BLaER1 (cell line): ENCODE results near the gene ALDOA.

Experiments used
- H3K27ac ChIP-seq: shearing (Covaris generic); formaldehyde crosslinking; 2 replicates; pipeline ENCODE4 v1.8.1; 2022
- H3K27me3 ChIP-seq: shearing (Covaris generic); formaldehyde crosslinking; 2 replicates; pipeline ENCODE4 v1.8.1; 2022
- H3K36me3 ChIP-seq: shearing (Covaris generic); formaldehyde crosslinking; 2 replicates; pipeline ENCODE4 v1.8.1; 2022
- H3K4me1 ChIP-seq: shearing (Covaris generic); formaldehyde crosslinking; 2 replicates; pipeline ENCODE4 v1.8.1; 2022
- H3K4me2 ChIP-seq: shearing (Covaris generic); formaldehyde crosslinking; 2 replicates; pipeline ENCODE4 v1.8.1; 2022
- H3K4me3 ChIP-seq: shearing (Covaris generic); formaldehyde crosslinking; 2 replicates; pipeline ENCODE4 v1.8.1; 2022
- H3K9ac ChIP-seq: shearing (Covaris generic); formaldehyde crosslinking; 2 replicates; pipeline ENCODE4 v1.8.1; 2022
- H3K9me3 ChIP-seq: shearing (Covaris generic); formaldehyde crosslinking; 2 replicates; pipeline ENCODE4 v1.8.1; 2022
- H4K20me1 ChIP-seq: shearing (Covaris generic); formaldehyde crosslinking; 2 replicates; pipeline ENCODE4 v1.8.1; 2022
- Cebpa-rat ChIP-seq: shearing (Covaris generic); IDR thresholded peaks from 2 replicates; pipeline ENCODE4 v1.8.1; 2022

Gene ALDOA

GRCh38 chr16:30088832-30089624, 23.5 kb downstream of the ALDOA start:
- peak overlapping the region; percentile 2; the same call in 1 of the 2 replicates for H3K9ac ChIP-seq
- no peak for TF ChIP-seq Cebpa-rat
- peaks cover 36% of the 10 kb centered on the region for H3K36me3 ChIP-seq
- no peaks in the 10 kb centered on the region for H3K9me3 ChIP-seq
- no peaks in the 10 kb centered on the region for H3K27me3 ChIP-seq
- H3K4me1 ChIP-seq: peaks cover 60% of the 10 kb centered on the region
- H3K4me3 ChIP-seq: no peak overlapping the region
- H3K4me2 ChIP-seq: peak overlapping the region; percentile 96
- H3K27ac ChIP-seq: 0 out of 2 replicates have a peak overlapping the region, but pooled peaks have one; percentile 84
- H4K20me1 ChIP-seq: no peaks in the 10 kb centered on the region; the same call in 1 of the 2 replicates

- no peak for TF ChIP-seq Cebpa-rat
- Histone ChIP-seq H3K27me3 (no peaks in the 10 kb centered on the region), H3K4me3 (peak overlapping the region; percentile 70), H3K9me3 (no peaks in the 10 kb centered on the region), H3K9ac (peak overlapping the region; percentile 81), H3K4me2 (peak overlapping the region; percentile 96), H3K4me1 (peaks cover 76% of the 10 kb centered on the region), H3K27ac (peak overlapping the region; percentile 84), H4K20me1 (peaks cover 9% of the 10 kb centered on the region), H3K36me3 (peaks cover 26% of the 10 kb centered on the region)
Observed at GRCh38 chr16:30090610-30091331, 25.2 kb downstream of the ALDOA start.

- Histone ChIP-seq H3K27ac (peak within 1 kb of the TSS; percentile 84), H3K4me3 (peak within 1 kb of the TSS; percentile 70), H4K20me1 (peaks cover 9% of the 10 kb centered on the region), H3K27me3 (no peaks in the 10 kb centered on the region), H3K36me3 (peaks cover 19% of the 10 kb centered on the region), H3K4me1 (peaks cover 73% of the 10 kb centered on the region), H3K9me3 (peaks cover 4% of the 10 kb centered on the region), H3K9ac (peak within 1 kb of the TSS; percentile 81), H3K4me2 (peak within 1 kb of the TSS; percentile 96)
- TF ChIP-seq Cebpa-rat: no peak
Observed at GRCh38 chr16:30091474-30092372, 26.2 kb downstream of the ALDOA start, which contains the start of gene TBX6. TSS of gene TBX6 (minus strand) at chr16:30091924. CDS start at chr16:30091193, 731 bp downstream.

- peaks cover 12% of the 10 kb centered on the region for H3K9me3 ChIP-seq
- H3K9ac ChIP-seq: peak overlapping the region; percentile 81
- H3K4me3 ChIP-seq: peak overlapping the region; percentile 70
- peak overlapping the region; percentile 96 for H3K4me2 ChIP-seq
- no peak for TF ChIP-seq Cebpa-rat
- peaks cover 19% of the 10 kb centered on the region for H3K36me3 ChIP-seq
- peaks cover 70% of the 10 kb centered on the region for H3K4me1 ChIP-seq
- peak overlapping the region; percentile 84 for H3K27ac ChIP-seq
- H4K20me1 ChIP-seq: peaks cover 9% of the 10 kb centered on the region
- H3K27me3 ChIP-seq: no peaks in the 10 kb centered on the region
Observed at GRCh38 chr16:30092373-30093010, 26.9 kb downstream of the ALDOA start.

GRCh38 chr16:30094541-30095165, 29.1 kb downstream of the ALDOA start:
- H3K9ac ChIP-seq: peak overlapping the region; percentile 83
- no peak for TF ChIP-seq Cebpa-rat
- H3K4me3 ChIP-seq: peak overlapping the region; percentile 78
- H3K36me3 ChIP-seq: peaks cover 29% of the 10 kb centered on the region
- peaks cover 9% of the 10 kb centered on the region; the same call in 1 of the 2 replicates for H4K20me1 ChIP-seq
- peaks cover 32% of the 10 kb centered on the region for H3K9me3 ChIP-seq
- H3K4me1 ChIP-seq: peaks cover 60% of the 10 kb centered on the region
- no peaks in the 10 kb centered on the region for H3K27me3 ChIP-seq
- peak overlapping the region; percentile 96 for H3K4me2 ChIP-seq
- peak overlapping the region; percentile 83 for H3K27ac ChIP-seq

- peaks cover 52% of the 10 kb centered on the region for H3K4me1 ChIP-seq
- H3K9me3 ChIP-seq: peaks cover 39% of the 10 kb centered on the region
- H3K4me2 ChIP-seq: peak overlapping the region; percentile 96
- H3K4me3 ChIP-seq: peak overlapping the region; percentile 78
- peak overlapping the region; percentile 83 for H3K27ac ChIP-seq
- H3K27me3 ChIP-seq: no peaks in the 10 kb centered on the region
- peaks cover 29% of the 10 kb centered on the region for H3K36me3 ChIP-seq
- H4K20me1 ChIP-seq: peaks cover 9% of the 10 kb centered on the region; the same call in 1 of the 2 replicates
- TF ChIP-seq Cebpa-rat: no peak
- peak overlapping the region; percentile 83 for H3K9ac ChIP-seq
Observed at GRCh38 chr16:30095166-30096078, 29.9 kb downstream of the ALDOA start.

- peaks cover 9% of the 10 kb centered on the region; the same call in 1 of the 2 replicates for H4K20me1 ChIP-seq
- no peak for TF ChIP-seq Cebpa-rat
- peak within 1 kb of the TSS; percentile 96 for H3K4me2 ChIP-seq
- peaks cover 44% of the 10 kb centered on the region for H3K4me1 ChIP-seq
- peaks cover 29% of the 10 kb centered on the region for H3K36me3 ChIP-seq
- H3K27ac ChIP-seq: peak within 1 kb of the TSS; percentile 88
- peaks cover 42% of the 10 kb centered on the region for H3K9me3 ChIP-seq
- H3K27me3 ChIP-seq: no peaks in the 10 kb centered on the region
- peak within 1 kb of the TSS; percentile 83 for H3K9ac ChIP-seq
- peak within 1 kb of the TSS; percentile 78 for H3K4me3 ChIP-seq
Observed at GRCh38 chr16:30096105-30096861, 30.7 kb downstream of the ALDOA start, which contains the start of gene YPEL3. TSS of gene YPEL3 (minus strand) at chr16:30096213. CDS start at chr16:30095482, 731 bp downstream.
